SH-SY5Y (cell line): ENCODE results near the gene USP37.

Source experiments
- GATA2 ChIP-seq: IDR thresholded peaks from 2 replicates; pipeline ENCODE4 v1.6.1; 2011; ENCODE audit warnings: mild to moderate bottlenecking, low read depth, low read length
- GATA3 ChIP-seq: IDR thresholded peaks from 2 replicates; pipeline ENCODE4 v1.6.1; 2011; ENCODE audit warnings: low read depth, mild to moderate bottlenecking, low read length, moderate library complexity

USP37 gene

GRCh38 chr2:218418321-218418716 lies 149.8 kb downstream of the USP37 start:
- no peak for TF ChIP-seq GATA2
- TF ChIP-seq GATA3 = no peak

DNA sequence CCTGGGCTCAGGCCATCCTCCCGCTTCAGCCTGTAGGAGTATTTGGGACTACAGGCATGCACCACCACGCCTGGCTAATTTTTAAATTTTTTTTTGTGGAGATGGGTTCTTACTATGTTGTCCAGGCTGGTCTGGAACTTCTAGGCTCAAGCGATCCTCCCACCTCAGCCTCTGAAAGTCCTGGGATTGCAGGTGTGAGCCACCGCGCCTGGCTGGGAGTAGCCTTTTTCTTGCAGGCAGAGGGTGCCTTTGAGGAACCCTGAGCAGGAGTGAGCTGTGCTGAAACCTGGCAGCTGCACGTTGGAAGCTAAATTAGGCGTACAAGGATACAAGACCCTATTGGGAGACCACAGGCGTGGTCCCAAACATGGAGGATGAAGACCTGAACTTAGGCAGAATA lies 160.4 kb downstream of the USP37 start:
- TF ChIP-seq GATA2 = no peak
- no peak for TF ChIP-seq GATA3

- TF ChIP-seq GATA2 (no peak), GATA3 (no peak)
Measured at GRCh38 chr2:218406949-218407618, 161.1 kb downstream of the USP37 start.

DNA sequence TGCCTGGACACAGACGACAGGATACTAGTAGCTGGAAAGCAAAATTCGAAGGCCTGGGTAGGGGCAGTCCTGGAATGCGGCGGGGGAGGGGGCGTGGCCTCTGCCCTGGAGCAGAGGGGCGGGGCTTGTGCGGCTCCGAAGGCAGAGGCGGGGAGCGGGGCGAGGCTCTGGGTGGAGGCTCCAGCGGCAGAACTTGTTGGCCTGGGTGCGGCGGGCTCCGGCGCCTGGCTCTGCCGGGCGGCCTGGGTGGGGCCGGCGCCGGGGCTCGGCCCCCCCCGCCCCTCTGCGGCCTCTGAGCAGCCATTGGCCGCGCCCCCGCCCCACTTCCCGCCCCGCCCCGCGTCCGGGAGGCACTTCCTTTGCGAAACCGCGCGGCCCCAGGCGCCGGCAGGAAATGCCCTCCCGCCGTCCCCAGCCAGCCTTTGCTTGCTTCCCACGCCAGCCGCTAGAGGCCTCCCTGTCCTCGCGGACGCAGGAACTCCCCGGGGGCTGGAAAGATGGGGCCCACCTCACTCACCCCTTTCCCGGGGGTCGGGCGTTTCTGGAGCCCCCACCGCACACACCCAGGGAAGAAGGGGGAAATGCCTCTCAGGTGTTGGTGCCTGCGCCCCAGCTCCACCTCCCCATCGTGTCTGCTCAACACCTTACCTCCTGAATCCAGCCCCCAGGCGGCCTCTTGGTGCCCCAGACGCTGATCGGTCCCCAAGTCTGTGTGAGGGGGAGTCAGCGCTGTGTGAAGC lies 161.8 kb downstream of the USP37 start:
- TF ChIP-seq GATA2 = no peak
- no peak for TF ChIP-seq GATA3

- TF ChIP-seq GATA3 (no peak), GATA2 (no peak)
Measured at GRCh38 chr2:218405746-218406208, 162.4 kb downstream of the USP37 start.

- TF ChIP-seq GATA3 (no peak), GATA2 (no peak)
Measured at GRCh38 chr2:218405086-218405745, 162.9 kb downstream of the USP37 start.

DNA sequence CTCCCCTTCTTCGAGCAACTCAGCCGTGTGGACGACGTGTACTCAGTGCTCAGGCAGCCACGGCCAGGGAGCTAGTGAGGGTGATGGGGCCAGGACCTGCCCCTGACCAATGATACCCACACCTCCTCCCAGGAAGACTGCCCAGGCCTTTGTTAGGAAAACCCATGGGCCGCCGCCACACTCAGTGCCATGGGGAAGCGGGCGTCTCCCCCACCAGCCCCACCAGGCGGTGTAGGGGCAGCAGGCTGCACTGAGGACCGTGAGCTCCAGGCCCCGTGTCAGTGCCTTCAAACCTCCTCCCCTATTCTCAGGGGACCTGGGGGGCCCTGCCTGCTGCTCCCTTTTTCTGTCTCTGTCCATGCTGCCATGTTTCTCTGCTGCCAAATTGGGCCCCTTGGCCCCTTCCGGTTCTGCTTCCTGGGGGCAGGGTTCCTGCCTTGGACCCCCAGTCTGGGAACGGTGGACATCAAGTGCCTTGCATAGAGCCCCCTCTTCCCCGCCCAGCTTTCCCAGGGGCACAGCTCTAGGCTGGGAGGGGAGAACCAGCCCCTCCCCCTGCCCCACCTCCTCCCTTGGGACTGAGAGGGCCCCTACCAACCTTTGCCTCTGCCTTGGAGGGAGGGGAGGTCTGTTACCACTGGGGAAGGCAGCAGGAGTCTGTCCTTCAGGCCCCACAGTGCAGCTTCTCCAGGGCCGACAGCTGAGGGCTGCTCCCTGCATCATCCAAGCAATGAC lies 163.6 kb downstream of the USP37 start:
- no peak for TF ChIP-seq GATA2

- TF ChIP-seq GATA2 (no peak), GATA3 (no peak)
Measured at GRCh38 chr2:218403810-218404209, 164.3 kb downstream of the USP37 start.

GRCh38 chr2:218402911-218403411 lies 165.2 kb downstream of the USP37 start:
- TF ChIP-seq GATA2 = no peak
- no peak for TF ChIP-seq GATA3

DNA sequence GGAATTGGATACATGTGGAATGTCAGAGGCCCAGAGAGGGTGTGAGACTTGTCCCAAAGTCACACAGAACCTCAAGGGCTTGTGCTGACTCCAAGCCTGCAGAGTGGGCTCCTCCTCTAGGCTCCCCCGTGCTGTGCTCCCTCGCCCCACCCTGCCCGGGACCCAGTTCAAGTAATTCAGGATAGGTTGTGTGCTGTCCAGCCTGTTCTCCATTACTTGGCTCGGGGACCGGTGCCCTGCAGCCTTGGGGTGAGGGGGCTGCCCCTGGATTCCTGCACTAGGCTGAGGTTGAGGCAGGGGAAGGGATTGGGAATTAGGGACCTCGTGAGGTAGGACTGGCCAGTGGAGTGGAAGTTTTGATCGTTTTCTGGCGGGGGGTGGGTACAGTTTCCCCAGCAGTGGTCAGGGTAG lies 165.7 kb downstream of the USP37 start:
- no peak for TF ChIP-seq GATA2

DNA sequence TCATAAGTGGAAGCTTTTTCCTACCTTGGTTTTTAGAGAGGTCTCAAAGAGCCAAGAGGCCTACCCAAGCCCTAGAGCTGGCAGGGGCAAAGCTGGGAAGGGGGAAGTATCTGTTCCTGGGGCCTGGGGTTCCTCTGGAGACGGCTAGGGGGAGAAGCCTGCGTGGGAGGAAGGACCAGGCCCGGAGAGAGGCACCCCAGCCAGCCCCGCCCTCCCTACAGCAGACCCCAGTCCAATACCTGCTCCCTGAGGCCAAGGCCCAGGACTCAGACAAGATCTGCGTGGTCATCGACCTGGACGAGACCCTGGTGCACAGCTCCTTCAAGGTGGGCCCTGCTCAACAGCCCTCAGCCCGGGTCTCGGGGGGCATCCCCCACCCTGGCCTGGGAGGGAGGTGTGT lies 166.3 kb downstream of the USP37 start:
- TF ChIP-seq GATA3 = no peak
- TF ChIP-seq GATA2 = no peak

GRCh38 chr2:218400930-218401881 lies 166.9 kb downstream of the USP37 start:
- TF ChIP-seq GATA2 = no peak
- TF ChIP-seq GATA3 = no peak
